Heart left ventricle (tissue), 13 donors: Measurements from ENCODE around the gene NCKAP1.

ENCODE experiments used
- POLR2A ChIP-seq, 2 donors: fragments of 450-650 bp; IDR thresholded peaks; one replicate each; pipeline ENCODE4 v1.6.1; 2017; ENCODE audit warnings: antibody characterized with exemption in 2 of 2, mild to moderate bottlenecking in 2 of 2, moderate library complexity in 2 of 2
- TF ChIP-seq, protein P1 (sequence below), 12 donors: fragments of 200-600 bp; sonication (generic) in 4 of 12; IDR thresholded peaks; one replicate each; pipeline versions ENCODE4 v1.5.0 to v1.8.0; 2018 to 2022; ENCODE audit warnings: antibody characterized with exemption in 12 of 12, mild to moderate bottlenecking in 5 of 12
- donor health status: ischemic (EF 13 %, LVEDD 7.1; RV severe dilation, severe dysfunction).
- donor health status: DM: no; HTN: yes; CAD: no.
- donor health status: DM: no; HTN: no; CAD: no.
- donor health status: ischemic (EF 25% LVEDD 6.9; RV normal size, moderate dysfunction).
- donor health status: ischemic (EF 25% LVEDD 5.7; RV mildly dilated, moderate dysfunction).
- donor health status: ischemic (EF 35%, LVEDD 5.7; RV mildly dilated, moderate dysfunction).
- donor health status: nonischemic (EF 11% LVEDD 7.7; RV severe dilation, severe dysfunction).
- donor health status: DM: yes; HTN: yes; CAD: no.
- donor health status: PGD.
- donor health status: ischemic (EF 29% LVEDD 5.4; RV normal size, mild dysfunction).
- donor health status: nonischemic (EF 23%, LVEDD 6.1; RV moderate dilation, normal function).

- TF ChIP-seq, protein P1, sequence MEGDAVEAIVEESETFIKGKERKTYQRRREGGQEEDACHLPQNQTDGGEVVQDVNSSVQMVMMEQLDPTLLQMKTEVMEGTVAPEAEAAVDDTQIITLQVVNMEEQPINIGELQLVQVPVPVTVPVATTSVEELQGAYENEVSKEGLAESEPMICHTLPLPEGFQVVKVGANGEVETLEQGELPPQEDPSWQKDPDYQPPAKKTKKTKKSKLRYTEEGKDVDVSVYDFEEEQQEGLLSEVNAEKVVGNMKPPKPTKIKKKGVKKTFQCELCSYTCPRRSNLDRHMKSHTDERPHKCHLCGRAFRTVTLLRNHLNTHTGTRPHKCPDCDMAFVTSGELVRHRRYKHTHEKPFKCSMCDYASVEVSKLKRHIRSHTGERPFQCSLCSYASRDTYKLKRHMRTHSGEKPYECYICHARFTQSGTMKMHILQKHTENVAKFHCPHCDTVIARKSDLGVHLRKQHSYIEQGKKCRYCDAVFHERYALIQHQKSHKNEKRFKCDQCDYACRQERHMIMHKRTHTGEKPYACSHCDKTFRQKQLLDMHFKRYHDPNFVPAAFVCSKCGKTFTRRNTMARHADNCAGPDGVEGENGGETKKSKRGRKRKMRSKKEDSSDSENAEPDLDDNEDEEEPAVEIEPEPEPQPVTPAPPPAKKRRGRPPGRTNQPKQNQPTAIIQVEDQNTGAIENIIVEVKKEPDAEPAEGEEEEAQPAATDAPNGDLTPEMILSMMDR (IDR thresholded peaks at IDR 0.05), result no peak
- no peak for TF ChIP-seq POLR2A (IDR thresholded peaks at IDR 0.05)
Measured at GRCh38 chr2:182897137-182897536, 141.1 kb downstream of the NCKAP1 start.
